K562 (cell line): Measurements from ENCODE around the gene GLB1L. TPM values are rescaled to one million over a fixed set of nuclear protein-coding genes. Genes with fewer than 3 reads are reported as not detected.
A peak's percentile ranks its signal among the peaks of the same experiment; 100 is the strongest.

Experiments
- AFF4 ChIP-seq: sonication (generic); formaldehyde crosslinking; IDR thresholded peaks from 2 replicates; pipeline ENCODE4 v1.8.0; 2023; ENCODE audit warnings: mild to moderate bottlenecking, missing genetic modification reagents
- ARNT ChIP-seq, 2 experiments: fragments of 450-650 bp; IDR thresholded peaks; 2 replicates each; pipeline ENCODE4 v1.6.1; 2016; ENCODE audit warnings: mild to moderate bottlenecking in 1 of 2
- BHLHE40 ChIP-seq: IDR thresholded peaks from 2 replicates; pipeline ENCODE4 v1.6.1; 2011; ENCODE audit warnings: low read length, improper control_type of control experiment
- DDX20 ChIP-seq: fragments of 450-650 bp; IDR thresholded peaks from 2 replicates; pipeline ENCODE4 v1.6.1; 2016; ENCODE audit warnings: missing genetic modification characterization, low read depth, mild to moderate bottlenecking, missing compliant biosample characterization, moderate library complexity
- FIP1L1 ChIP-seq: fragments of 200-400 bp; formaldehyde crosslinking; IDR thresholded peaks from 2 replicates; pipeline ENCODE4 v1.6.1; 2018; ENCODE audit warnings: mild to moderate bottlenecking, low read depth, low read length; ENCODE audit not compliant: poor library complexity, severe bottlenecking
- HMBOX1 ChIP-seq: sonication (generic); IDR thresholded peaks from 2 replicates; pipeline ENCODE4 v1.6.1; 2016
- NONO ChIP-seq, 2 experiments: fragments of 200-400 bp in 1 of 2; fragments of 450-650 bp in 1 of 2; formaldehyde crosslinking in 1 of 2; IDR thresholded peaks; 2 replicates each; pipeline ENCODE4 v1.6.1; 2017; ENCODE audit warnings: low read depth in 2 of 2, mild to moderate bottlenecking in 2 of 2, moderate library complexity in 2 of 2, low read length in 1 of 2
- PHB2 ChIP-seq: fragments of 450-650 bp; IDR thresholded peaks from 2 replicates; pipeline ENCODE4 v1.6.1; 2017; ENCODE audit warnings: low read depth
- RB1 ChIP-seq: fragments of 450-650 bp; IDR thresholded peaks from 2 replicates; pipeline ENCODE4 v1.6.1; 2017; ENCODE audit warnings: low read depth, mild to moderate bottlenecking
- SMARCA4 ChIP-seq: fragments of 450-650 bp; IDR thresholded peaks from 2 replicates; pipeline ENCODE4 v1.6.1; 2016
- SP1 ChIP-seq: sonication (generic); formaldehyde crosslinking; IDR thresholded peaks from 2 replicates; pipeline ENCODE4 v1.8.1; 2022; ENCODE audit warnings: mild to moderate bottlenecking, missing genetic modification reagents
- ZFP1 ChIP-seq: fragments of 450-650 bp; formaldehyde crosslinking; IDR thresholded peaks from 2 replicates; pipeline ENCODE4 v1.4.0; 2020; ENCODE audit warnings: mild to moderate bottlenecking, mixed read lengths
- ZNF184 ChIP-seq: sonication (generic); formaldehyde crosslinking; IDR thresholded peaks from 2 replicates; pipeline ENCODE4 v1.5.0; 2020; ENCODE audit warnings: missing genetic modification reagents
- ZNF282 ChIP-seq: sonication (generic); formaldehyde crosslinking; IDR thresholded peaks from 2 replicates; pipeline ENCODE4 v1.8.1; 2023; ENCODE audit warnings: missing genetic modification reagents
- ZNF318 ChIP-seq, 2 experiments: fragments of 450-650 bp; IDR thresholded peaks; 2 replicates each; pipeline ENCODE4 v1.6.1; 2016; ENCODE audit warnings: mild to moderate bottlenecking in 2 of 2, borderline replicate concordance in 1 of 2, low read depth in 1 of 2, moderate library complexity in 1 of 2
- polyA plus RNA-seq, 8 experiments: library from polyadenylated mRNA; depleted of rRNA in 4 of 8; stranded (reverse) in 5 of 8; unstranded in 3 of 8; fragments of >200 nt; fragmentation: Nextera tagmentation in 2 of 8; fragmentation: Illumina TruSeq in 1 of 8; extraction: Ambion mirVana in 2 of 8; extraction: Trizol in 1 of 8; gene quantifications; 2 replicates each; pipeline versions ENCODE4 v1.2.1 to v1.2.3, GENCODE V29; 2011 to 2014; ENCODE audit warnings: inconsistent platforms in 1 of 8, missing spikeins in 1 of 8
- total RNA-seq, 7 experiments: library from RNA; depleted of rRNA in 6 of 7; stranded (reverse); fragments of >200 nt in 6 of 7; fragmentation: Illumina TruSeq in 2 of 7; extraction: Trizol in 2 of 7; gene quantifications; 2 replicates each; pipeline versions ENCODE4 v1.2.1 to v1.2.3, GENCODE V29; 2011 to 2021; ENCODE audit warnings: low replicate concordance in 1 of 7

The GLB1L gene
- total and polyA plus RNA-seq, 9 of the 15 experiments (the other 6 are each of a cell fraction or from before 2014, with no cell fraction given), result 0.42 to 2.9 (median 2.5) TPM

GRCh38 chr2:219245148-219245898, at the start of gene GLB1L, which contains the start of gene STK16 (continued):
- TF ChIP-seq ZNF318 (IDR thresholded peaks at IDR 0.05; ENCODE audit: borderline replicate concordance in 1 of 2, low read depth in 1 of 2), result no peak
- TF ChIP-seq ZNF184 (CRISPR knock-in tag), result no peak
- TF ChIP-seq SP1 (CRISPR knock-in tag), result no peak
- no peak for TF ChIP-seq DDX20
- no peak for TF ChIP-seq FIP1L1
- TF ChIP-seq ZNF282 (CRISPR knock-in tag), result 0 out of 2 replicates have a peak, but pooled peaks have one; percentile 38
- no peak for TF ChIP-seq PHB2
- no peak for TF ChIP-seq ARNT (IDR thresholded peaks at IDR 0.05)
- TF ChIP-seq HMBOX1, result no peak
- TF ChIP-seq ZFP1 (CRISPR knock-in tag), result no peak
- no peak for TF ChIP-seq AFF4 (CRISPR knock-in tag)
- TF ChIP-seq SMARCA4, result no peak
- TF ChIP-seq BHLHE40, result no peak
- TF ChIP-seq RB1, result peak; percentile 53
- no peak for TF ChIP-seq NONO (IDR thresholded peaks at IDR 0.05; ENCODE audit: low read depth in 2 of 2, low read length in 1 of 2)
